H1 (cell line): ENCODE data around the gene MYRIP. TPM values are rescaled to one million over a fixed set of nuclear protein-coding genes. Genes with fewer than 3 reads are reported as not detected.

Source experiments
- CTCF ChIA-PET: fragments of 300-600 bp; sonication (Branson Sonifier 250); formaldehyde crosslinking; loops from one replicate; lab custom pipeline; 2021; ENCODE audit not compliant: partially characterized antibody; lab: Charles Lee
- POLR2A ChIA-PET: fragments of 300-600 bp; sonication (Branson Sonifier 250); formaldehyde crosslinking; loops from one replicate; lab custom pipeline; 2021; ENCODE audit warnings: inconsistent platforms; ENCODE audit not compliant: partially characterized antibody; lab: Charles Lee
- DNase-seq, 2 experiments: peaks; one replicate each; pipeline versions ENCODE4 v3.0.0 to v3.0.0-alpha.2; 2010 to 2022; ENCODE audit warnings: low spot score in 2 of 2, low read depth in 1 of 2, mixed read lengths in 1 of 2
- FAIRE-seq: peaks from 2 replicates; lab custom pipeline; 2011; peaks lifted over from hg19 to GRCh38; lab: Jason Lieb, UNC
- H2AFZ ChIP-seq: 2 replicates; pipeline ENCODE4 v1.8.1; 2012; ENCODE audit warnings: low read length, inconsistent platforms
- H2AK5ac ChIP-seq: 2 replicates; pipeline ENCODE4 v1.6.1; 2013; ENCODE audit warnings: low read depth, low read length
- H2BK120ac ChIP-seq: replicated peaks from 2 replicates; pipeline ENCODE3; 2013; ENCODE audit warnings: low read depth, low read length, inconsistent platforms
- H2BK12ac ChIP-seq: 2 replicates; pipeline ENCODE4 v1.6.1; 2013; ENCODE audit warnings: low read depth, low read length
- H2BK15ac ChIP-seq: 2 replicates; pipeline ENCODE4 v1.6.1; 2013; ENCODE audit warnings: low read length
- H2BK20ac ChIP-seq: 2 replicates; pipeline ENCODE4 v1.6.1; 2013; ENCODE audit warnings: low read length
- H2BK5ac ChIP-seq: 2 replicates; pipeline ENCODE4 v1.6.1; 2013; ENCODE audit warnings: low read depth, low read length
- H3K14ac ChIP-seq: 2 replicates; pipeline ENCODE4 v1.6.1; 2013; ENCODE audit warnings: inconsistent platforms; ENCODE audit not compliant: insufficient read length
- H3K18ac ChIP-seq: 2 replicates; pipeline ENCODE4 v1.6.1; 2013; ENCODE audit warnings: low read length; ENCODE audit errors: extremely low read depth
- H3K23ac ChIP-seq: 2 replicates; pipeline ENCODE4 v1.6.1; 2013; ENCODE audit warnings: inconsistent platforms; ENCODE audit not compliant: insufficient read length
- H3K23me2 ChIP-seq: 2 replicates; pipeline ENCODE4 v1.6.1; 2013; ENCODE audit warnings: low read depth, low read length
- H3K27ac ChIP-seq: 2 replicates; pipeline ENCODE4 v1.6.1; 2011; ENCODE audit warnings: low read depth, low read length, inconsistent platforms
- H3K27me3 ChIP-seq, 4 experiments: replicated peaks in 1 of 4; 1 replicate in 1 of 4; 2 replicates in 3 of 4; pipeline versions ENCODE4 v1.6.1 to v1.8.1; 2011 to 2013; ENCODE audit warnings: low read length in 3 of 4, mild to moderate bottlenecking in 3 of 4, inconsistent platforms in 2 of 4, mixed read lengths in 2 of 4, moderate library complexity in 1 of 4; ENCODE audit not compliant: control insufficient read depth in 3 of 4, insufficient read depth in 3 of 4; ENCODE audit errors: extremely low read depth in 1 of 4
- H3K36me3 ChIP-seq, 4 experiments: 2 replicates each; pipeline versions ENCODE4 v1.6.1 to v1.8.1; 2011 to 2013; ENCODE audit warnings: mild to moderate bottlenecking in 4 of 4, low read length in 3 of 4, moderate library complexity in 2 of 4, control low read depth in 1 of 4, inconsistent platforms in 1 of 4; ENCODE audit not compliant: insufficient read depth in 4 of 4, control insufficient read depth in 2 of 4
- H3K4ac ChIP-seq: replicated peaks from 2 replicates; pipeline ENCODE3; 2013; ENCODE audit warnings: low read length, low read depth, mixed read lengths, inconsistent platforms; ENCODE audit not compliant: insufficient read length
- H3K4me1 ChIP-seq, 4 experiments: replicated peaks in 1 of 4; 1 replicate in 1 of 4; 2 replicates in 3 of 4; pipeline versions ENCODE4 v1.6.1 to v1.8.1; 2011 to 2013; ENCODE audit warnings: low read length in 3 of 4, inconsistent platforms in 2 of 4, mixed read lengths in 1 of 4; ENCODE audit not compliant: insufficient read depth in 4 of 4, control insufficient read depth in 3 of 4
- H3K4me2 ChIP-seq, 2 experiments: 2 replicates each; pipeline versions ENCODE4 v1.6.1 to v1.8.1; 2011 to 2013; ENCODE audit warnings: low read depth in 2 of 2, low read length in 2 of 2, control low read depth in 1 of 2, inconsistent platforms in 1 of 2, mild to moderate bottlenecking in 1 of 2; ENCODE audit not compliant: insufficient read depth in 1 of 2
- H3K4me3 ChIP-seq, 4 experiments: fragments of 200-600, 300-600 bp in 1 of 4; sonication (generic), shearing (Covaris generic), sonication (Bioruptor Twin) in 1 of 4; 2 replicates each; pipeline versions ENCODE4 v1.5.1 to v1.8.1; 2011 to 2016; ENCODE audit warnings: low read length in 4 of 4, low read depth in 3 of 4, control low read depth in 2 of 4, inconsistent platforms in 2 of 4, mild to moderate bottlenecking in 2 of 4, mixed read lengths in 1 of 4, moderate library complexity in 1 of 4; ENCODE audit not compliant: insufficient read depth in 2 of 4; ENCODE audit errors: extremely low read depth in 1 of 4
- H3K56ac ChIP-seq: replicated peaks from 2 replicates; pipeline ENCODE3; 2013; ENCODE audit warnings: low read depth, mild to moderate bottlenecking, mixed read lengths, low read length, inconsistent platforms; ENCODE audit not compliant: insufficient read length
- H3K79me1 ChIP-seq: 2 replicates; pipeline ENCODE4 v1.6.1; 2013; ENCODE audit warnings: low read depth, low read length, control low read depth
- H3K79me2 ChIP-seq, 2 experiments: 2 replicates each; pipeline versions ENCODE4 v1.6.1 to v1.8.1; 2012 to 2013; ENCODE audit warnings: low read length in 2 of 2, mild to moderate bottlenecking in 2 of 2, inconsistent platforms in 1 of 2; ENCODE audit not compliant: insufficient read depth in 2 of 2, control insufficient read depth in 1 of 2
- H3K9ac ChIP-seq, 4 experiments: replicated peaks in 1 of 4; 1 replicate in 1 of 4; 2 replicates in 3 of 4; pipeline versions ENCODE4 v1.6.1 to v1.8.1; 2011 to 2013; ENCODE audit warnings: low read depth in 3 of 4, low read length in 3 of 4, control low read depth in 2 of 4, mild to moderate bottlenecking in 2 of 4, moderate library complexity in 2 of 4, inconsistent platforms in 1 of 4; ENCODE audit errors: extremely low read depth in 1 of 4
- H3K9me3 ChIP-seq, 2 experiments: 2 replicates each; pipeline versions ENCODE4 v1.6.1 to v1.8.1; 2012 to 2013; ENCODE audit warnings: mild to moderate bottlenecking in 2 of 2, moderate library complexity in 2 of 2, control low read depth in 1 of 2, inconsistent platforms in 1 of 2, low read depth in 1 of 2, low read length in 1 of 2, mixed read lengths in 1 of 2; ENCODE audit not compliant: insufficient read depth in 2 of 2
- H4K20me1 ChIP-seq, 2 experiments: replicated peaks in 1 of 2; 2 replicates each; pipeline versions ENCODE3 to v1.8.1; 2011 to 2013; ENCODE audit warnings: inconsistent platforms in 2 of 2, low read length in 2 of 2, mild to moderate bottlenecking in 1 of 2; ENCODE audit not compliant: insufficient read depth in 2 of 2, control insufficient read depth in 1 of 2
- H4K5ac ChIP-seq: 2 replicates; pipeline ENCODE4 v1.6.1; 2013; ENCODE audit warnings: low read length, low read depth, mixed read lengths, inconsistent platforms; ENCODE audit not compliant: insufficient read length
- H4K8ac ChIP-seq: 2 replicates; pipeline ENCODE4 v1.8.0; 2013; ENCODE audit warnings: mild to moderate bottlenecking, moderate library complexity, low read length, inconsistent platforms; ENCODE audit not compliant: insufficient read depth; ENCODE audit errors: extremely low read depth
- H4K91ac ChIP-seq: replicated peaks from 2 replicates; pipeline ENCODE3; 2013; ENCODE audit warnings: low read length, mixed read lengths, inconsistent platforms; ENCODE audit not compliant: insufficient read length
- JUN ChIP-seq: IDR thresholded peaks from 2 replicates; pipeline ENCODE4 v1.6.1; 2011; ENCODE audit warnings: low read depth, mild to moderate bottlenecking, improper control_type of control experiment, low read length
- PHF8 ChIP-seq: fragments of 200-600 bp; sonication (generic); conservative IDR thresholded peaks from 2 replicates; pipeline ENCODE4 v1.7.1; 2012; ENCODE audit warnings: low read depth, mild to moderate bottlenecking, inconsistent platforms, low read length, moderate library complexity
- RFX5 ChIP-seq: IDR thresholded peaks from 2 replicates; pipeline ENCODE4 v1.6.1; 2011; ENCODE audit warnings: low read depth, low read length, improper control_type of control experiment, borderline replicate concordance
- SIRT6 ChIP-seq: IDR thresholded peaks from one replicate; pipeline ENCODE4 v1.7.1; 2012; ENCODE audit warnings: low read length, inconsistent platforms
- SRF ChIP-seq: IDR thresholded peaks from 2 replicates; pipeline ENCODE4 v1.6.1; 2011; ENCODE audit warnings: mild to moderate bottlenecking, low read depth, low read length, moderate library complexity
- WGBS, 2 experiments: shearing (Covaris generic) in 1 of 2; methylation state at CpG; one replicate each; pipeline versions ENCODE4 v1.1.6 to v1.1.7; 2013 to 2015; ENCODE audit warnings: low lambda C conversion rate in 2 of 2, mixed read lengths in 2 of 2, inconsistent platforms in 1 of 2, low coverage in 1 of 2, missing lambda C conversion rate in 1 of 2; ENCODE audit not compliant: insufficient replicate concordance in 2 of 2, insufficient coverage in 1 of 2, insufficient read length in 1 of 2; ENCODE audit errors: extremely low coverage in 1 of 2, missing lambda C conversion rate in 1 of 2; 5-methylcytosine and 5-hydroxymethylcytosine counted together
- polyA plus RNA-seq, 7 experiments: library from polyadenylated mRNA; depleted of rRNA in 3 of 7; stranded (reverse) in 5 of 7; unstranded in 2 of 7; fragments of >200 nt in 5 of 7; fragments of 200-250 nt in 2 of 7; gene quantifications; 1 replicate in 5 of 7; 2 replicates in 1 of 7; 4 replicates in 1 of 7; pipeline versions ENCODE4 v1.2.1 to v1.2.3, GENCODE V29; 2011 to 2013; ENCODE audit warnings: missing spikeins in 2 of 7, mixed read lengths in 2 of 7
- total RNA-seq: library from RNA; stranded (reverse); fragmentation: NEBNext Ultra II Directional; extraction: Animal tissue kit (Norgen Biotek cat#: 25700); gene quantifications from 2 replicates; pipeline ENCODE4 v1.2.1, GENCODE V29; 2021

Gene MYRIP
- total and polyA plus RNA-seq, 2 of the 8 experiments (the other 6 are each of a cell fraction or from before 2014, with no cell fraction given) = 0.54 to 4.3 TPM

- no peak overlapping the region for H2BK5ac ChIP-seq
- H3K36me3 ChIP-seq = no peaks in the 10 kb centered on the region
- H3K4ac ChIP-seq = no peak overlapping the region
- no peak overlapping the region for H3K14ac ChIP-seq
- H4K8ac ChIP-seq = 0 out of 2 replicates have a peak overlapping the region, but pooled peaks have one; percentile 31
- WGBS, 2 experiments = 88% methylated on average over 2 of the region's 2 CpGs; no CpG with 5 or more reads in 1 of the 2 experiments
- H2AFZ ChIP-seq = no peak overlapping the region
- H3K4me1 ChIP-seq = no peaks in the 10 kb centered on the region
- no peak overlapping the region for H2BK15ac ChIP-seq
- H3K9me3 ChIP-seq = no peaks in the 10 kb centered on the region
- H3K79me1 ChIP-seq = no peaks in the 10 kb centered on the region
- CTCF ChIA-PET = no interaction called here
- no peaks in the 10 kb centered on the region for H3K27me3 ChIP-seq
- no peak overlapping the region for H3K4me2 ChIP-seq
- H3K79me2 ChIP-seq = no peaks in the 10 kb centered on the region
- H3K23ac ChIP-seq = no peak overlapping the region
- no peaks in the 10 kb centered on the region for H4K20me1 ChIP-seq
- DNase-seq (no peak), FAIRE-seq (no peak)
- H2BK120ac ChIP-seq = no peak overlapping the region
- no peak overlapping the region for H4K91ac ChIP-seq
- H3K4me3 ChIP-seq = no peak overlapping the region
- no peak overlapping the region for H3K9ac ChIP-seq
- TF ChIP-seq PHF8 (no peak), JUN (no peak), SRF (no peak), RFX5 (no peak), SIRT6 (no peak)
- H2BK12ac ChIP-seq = no peak overlapping the region
- H4K5ac ChIP-seq = no peak overlapping the region
- H3K56ac ChIP-seq = no peak overlapping the region
- H2BK20ac ChIP-seq = no peak overlapping the region
- H3K18ac ChIP-seq = no peak overlapping the region
- POLR2A ChIA-PET = no interaction called here
- H3K27ac ChIP-seq = no peak overlapping the region
- no peaks in the 10 kb centered on the region for H3K23me2 ChIP-seq
- H2AK5ac ChIP-seq = no peak overlapping the region
Observed at GRCh38 chr3:40009991-40010390, 200.6 kb downstream of the MYRIP start.
